Stimulated activated CD4-positive, alpha-beta T cell treated with anti-CD3 and anti-CD28 coated beads, Interleukin-15, amount 100 ng/mL, for 1 hour (primary cell): ENCODE results near the gene PPP2R2C.

Experiments used
- DNase-seq, 2 donors: peaks; one replicate each; pipeline ENCODE4 v3.0.0-alpha.2; 2020; ENCODE audit warnings: low read depth in 1 of 2, low spot score in 1 of 2

Gene PPP2R2C

GRCh38 chr4:6348408-6348807 lies 124.0 kb downstream of the PPP2R2C start:
- no peak for DNase-seq

- DNase-seq: no peak
These were observed 124.8 kb downstream of the PPP2R2C start for GRCh38 chr4:6347511-6348045.

- no peak for DNase-seq
These were observed 125.9 kb downstream of the PPP2R2C start for GRCh38 chr4:6346373-6347110.

- no peak for DNase-seq
These were observed 126.5 kb downstream of the PPP2R2C start for GRCh38 chr4:6345866-6346265.

- no peak for DNase-seq
These were observed 127.2 kb downstream of the PPP2R2C start for GRCh38 chr4:6345096-6345830.

- no peak for DNase-seq
These were observed 128.4 kb downstream of the PPP2R2C start for GRCh38 chr4:6343939-6344408.

- DNase-seq: no peak
These were observed 129.7 kb downstream of the PPP2R2C start for GRCh38 chr4:6342530-6343293.

GRCh38 chr4:6341696-6342095 lies 130.7 kb downstream of the PPP2R2C start:
- DNase-seq: no peak

GRCh38 chr4:6340446-6341015 lies 131.9 kb downstream of the PPP2R2C start:
- no peak for DNase-seq

- no peak for DNase-seq
These were observed 132.5 kb downstream of the PPP2R2C start for GRCh38 chr4:6339818-6340445.

GRCh38 chr4:6338951-6339817 lies 133.2 kb downstream of the PPP2R2C start:
- no peak for DNase-seq

- DNase-seq: no peak
These were observed 134.1 kb downstream of the PPP2R2C start for GRCh38 chr4:6338175-6338950.

- DNase-seq: no peak
These were observed 135.0 kb downstream of the PPP2R2C start for GRCh38 chr4:6337331-6337935.

- DNase-seq: no peak
These were observed 136.2 kb downstream of the PPP2R2C start for GRCh38 chr4:6336166-6336565.

- no peak for DNase-seq
These were observed 137.3 kb downstream of the PPP2R2C start for GRCh38 chr4:6335040-6335590.

GRCh38 chr4:6334203-6334887 lies 138.1 kb downstream of the PPP2R2C start:
- DNase-seq: no peak

- DNase-seq: no peak
These were observed 138.9 kb downstream of the PPP2R2C start for GRCh38 chr4:6333301-6334202.
